Measurements from ENCODE around the gene ASCC1.

GRCh38 chr10:72122221-72122620, 93.9 kb downstream of the ASCC1 start:
- TF ChIP-seq, protein P1, sequence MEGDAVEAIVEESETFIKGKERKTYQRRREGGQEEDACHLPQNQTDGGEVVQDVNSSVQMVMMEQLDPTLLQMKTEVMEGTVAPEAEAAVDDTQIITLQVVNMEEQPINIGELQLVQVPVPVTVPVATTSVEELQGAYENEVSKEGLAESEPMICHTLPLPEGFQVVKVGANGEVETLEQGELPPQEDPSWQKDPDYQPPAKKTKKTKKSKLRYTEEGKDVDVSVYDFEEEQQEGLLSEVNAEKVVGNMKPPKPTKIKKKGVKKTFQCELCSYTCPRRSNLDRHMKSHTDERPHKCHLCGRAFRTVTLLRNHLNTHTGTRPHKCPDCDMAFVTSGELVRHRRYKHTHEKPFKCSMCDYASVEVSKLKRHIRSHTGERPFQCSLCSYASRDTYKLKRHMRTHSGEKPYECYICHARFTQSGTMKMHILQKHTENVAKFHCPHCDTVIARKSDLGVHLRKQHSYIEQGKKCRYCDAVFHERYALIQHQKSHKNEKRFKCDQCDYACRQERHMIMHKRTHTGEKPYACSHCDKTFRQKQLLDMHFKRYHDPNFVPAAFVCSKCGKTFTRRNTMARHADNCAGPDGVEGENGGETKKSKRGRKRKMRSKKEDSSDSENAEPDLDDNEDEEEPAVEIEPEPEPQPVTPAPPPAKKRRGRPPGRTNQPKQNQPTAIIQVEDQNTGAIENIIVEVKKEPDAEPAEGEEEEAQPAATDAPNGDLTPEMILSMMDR (IDR thresholded peaks at IDR 0.05), result no peak
- no peak for TF ChIP-seq POLR2A (IDR thresholded peaks at IDR 0.05)
